ENCODE measurements around the gene IL34. TPM values are rescaled to one million over a fixed set of nuclear protein-coding genes. Genes with fewer than 3 reads are reported as not detected.

IL34 gene
- total RNA-seq, 3 donors from 2014 or later: 0.64 to 37.9 (median 7.5) TPM

- H3K4me3 ChIP-seq: no peak overlapping the region
- TF ChIP-seq POLR2A (IDR thresholded peaks at IDR 0.05) (no peak), POLR2AphosphoS5 (IDR thresholded peaks at IDR 0.05) (no peak), CTCF (IDR thresholded peaks at IDR 0.05) (no peak)
- intact Hi-C loops (cut with DNase I; ENCODE audit: low total_unique reads): no loop called here
- H3K9me3 ChIP-seq: no peaks in the 10 kb centered on the region
- H3K27me3 ChIP-seq: no peaks in the 10 kb centered on the region
- no peak for DNase-seq (ENCODE audit: low spot score in 2 of 2)
- peak overlapping the region in 1 of 2 donors; percentile 33 for H3K27ac ChIP-seq
- H3K4me1 ChIP-seq: no peaks in the 10 kb centered on the region
- H3K36me3 ChIP-seq: no peaks in the 10 kb centered on the region
These were observed 44.5 kb upstream of the IL34 start for GRCh38 chr16:70601576-70602575.

- Histone ChIP-seq H3K27me3 (no peaks in the 10 kb centered on the region), H3K36me3 (no peaks in the 10 kb centered on the region), H3K9me3 (no peaks in the 10 kb centered on the region), H3K4me1 (no peaks in the 10 kb centered on the region), H3K4me3 (no peak overlapping the region), H3K27ac (no peak overlapping the region)
- no peak for DNase-seq (ENCODE audit: low spot score in 2 of 2)
- intact Hi-C loops (cut with DNase I; ENCODE audit: low total_unique reads): no loop called here
- TF ChIP-seq POLR2AphosphoS5 (IDR thresholded peaks at IDR 0.05): no peak
- TF ChIP-seq CTCF (IDR thresholded peaks at IDR 0.05): no peak
- TF ChIP-seq POLR2A (IDR thresholded peaks at IDR 0.05): no peak
These were observed 43.5 kb upstream of the IL34 start for GRCh38 chr16:70602831-70603230.

- H3K4me3 ChIP-seq: no peak overlapping the region
- H3K27me3 ChIP-seq: no peaks in the 10 kb centered on the region
- intact Hi-C loops (cut with DNase I; ENCODE audit: low total_unique reads): no loop called here
- H3K4me1 ChIP-seq: no peaks in the 10 kb centered on the region
- peak in 1 of 2 donors; percentile 65 for DNase-seq (ENCODE audit: low spot score in 2 of 2)
- no peaks in the 10 kb centered on the region for H3K36me3 ChIP-seq
- TF ChIP-seq CTCF (IDR thresholded peaks at IDR 0.05) (no peak), POLR2A (IDR thresholded peaks at IDR 0.05) (no peak), POLR2AphosphoS5 (IDR thresholded peaks at IDR 0.05) (no peak)
- peak overlapping the region; percentile 57 to 60 for H3K27ac ChIP-seq
- H3K9me3 ChIP-seq: no peaks in the 10 kb centered on the region
These were observed 41.7 kb upstream of the IL34 start for GRCh38 chr16:70604407-70605282.

GRCh38 chr16:70605283-70605657 lies 41.1 kb upstream of the IL34 start:
- H3K9me3 ChIP-seq: no peaks in the 10 kb centered on the region
- no peaks in the 10 kb centered on the region for H3K27me3 ChIP-seq
- no peaks in the 10 kb centered on the region for H3K36me3 ChIP-seq
- TF ChIP-seq POLR2AphosphoS5 (IDR thresholded peaks at IDR 0.05): no peak
- TF ChIP-seq POLR2A (IDR thresholded peaks at IDR 0.05): no peak
- no peak for TF ChIP-seq CTCF (IDR thresholded peaks at IDR 0.05)
- intact Hi-C loops (cut with DNase I; ENCODE audit: low total_unique reads): no loop called here
- peaks cover 0 to under 1% of the 10 kb centered on the region in 2 donors for H3K4me1 ChIP-seq
- H3K27ac ChIP-seq: peak overlapping the region; percentile 51 to 57
- no peak overlapping the region for H3K4me3 ChIP-seq
- DNase-seq (ENCODE audit: low spot score in 2 of 2): no peak
